ENCODE results near the gene ARHGAP26. TPM values are rescaled to one million over a fixed set of nuclear protein-coding genes. Genes with fewer than 3 reads are reported as not detected.

Gene ARHGAP26
- total and polyA plus RNA-seq, 2 experiments from 2014 or later = 9.5 to 16.8 TPM

DNA sequence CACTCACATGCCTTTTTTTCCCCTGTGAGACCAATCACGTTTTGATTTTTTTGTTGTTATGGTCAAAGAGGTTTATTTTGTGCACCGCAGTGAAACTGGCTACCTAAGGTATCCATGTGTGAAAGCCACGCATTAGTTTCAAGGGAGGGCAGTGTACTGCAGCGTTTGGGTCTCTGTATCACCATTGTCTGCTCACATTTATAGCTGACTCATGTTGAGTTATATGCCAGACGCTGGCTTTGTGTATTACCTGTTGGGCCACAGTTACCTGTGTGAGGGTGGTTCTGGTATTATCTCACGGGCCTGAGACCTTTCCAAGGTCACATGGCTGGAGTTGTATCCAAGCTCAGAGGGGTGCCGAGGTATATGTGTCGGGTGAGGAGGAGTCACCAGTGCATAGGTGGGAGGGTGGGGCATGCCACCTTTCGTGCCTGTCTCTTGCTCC is 75.8 kb downstream of the ARHGAP26 start (continued):
- TF ChIP-seq, protein P1, sequence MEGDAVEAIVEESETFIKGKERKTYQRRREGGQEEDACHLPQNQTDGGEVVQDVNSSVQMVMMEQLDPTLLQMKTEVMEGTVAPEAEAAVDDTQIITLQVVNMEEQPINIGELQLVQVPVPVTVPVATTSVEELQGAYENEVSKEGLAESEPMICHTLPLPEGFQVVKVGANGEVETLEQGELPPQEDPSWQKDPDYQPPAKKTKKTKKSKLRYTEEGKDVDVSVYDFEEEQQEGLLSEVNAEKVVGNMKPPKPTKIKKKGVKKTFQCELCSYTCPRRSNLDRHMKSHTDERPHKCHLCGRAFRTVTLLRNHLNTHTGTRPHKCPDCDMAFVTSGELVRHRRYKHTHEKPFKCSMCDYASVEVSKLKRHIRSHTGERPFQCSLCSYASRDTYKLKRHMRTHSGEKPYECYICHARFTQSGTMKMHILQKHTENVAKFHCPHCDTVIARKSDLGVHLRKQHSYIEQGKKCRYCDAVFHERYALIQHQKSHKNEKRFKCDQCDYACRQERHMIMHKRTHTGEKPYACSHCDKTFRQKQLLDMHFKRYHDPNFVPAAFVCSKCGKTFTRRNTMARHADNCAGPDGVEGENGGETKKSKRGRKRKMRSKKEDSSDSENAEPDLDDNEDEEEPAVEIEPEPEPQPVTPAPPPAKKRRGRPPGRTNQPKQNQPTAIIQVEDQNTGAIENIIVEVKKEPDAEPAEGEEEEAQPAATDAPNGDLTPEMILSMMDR (conservative IDR thresholded peaks at IDR 0.05; ENCODE audit: low read depth in 2 of 2) = no peak
- TF ChIP-seq JUNB (IDR thresholded peaks at IDR 0.05; ENCODE audit: unreplicated experiment) (no peak), EZH2 (IDR thresholded peaks at IDR 0.05; ENCODE audit: low read depth, unreplicated experiment) (no peak), POLR2AphosphoS5 (IDR thresholded peaks at IDR 0.05; ENCODE audit: low read depth) (no peak), CREB1 (CRISPR knock-in tag; IDR thresholded peaks at IDR 0.05; ENCODE audit: low read depth) (no peak), ZNF331 (CRISPR knock-in tag; IDR thresholded peaks at IDR 0.05; ENCODE audit: low read depth) (no peak)
- TF ChIP-seq, protein P2, sequence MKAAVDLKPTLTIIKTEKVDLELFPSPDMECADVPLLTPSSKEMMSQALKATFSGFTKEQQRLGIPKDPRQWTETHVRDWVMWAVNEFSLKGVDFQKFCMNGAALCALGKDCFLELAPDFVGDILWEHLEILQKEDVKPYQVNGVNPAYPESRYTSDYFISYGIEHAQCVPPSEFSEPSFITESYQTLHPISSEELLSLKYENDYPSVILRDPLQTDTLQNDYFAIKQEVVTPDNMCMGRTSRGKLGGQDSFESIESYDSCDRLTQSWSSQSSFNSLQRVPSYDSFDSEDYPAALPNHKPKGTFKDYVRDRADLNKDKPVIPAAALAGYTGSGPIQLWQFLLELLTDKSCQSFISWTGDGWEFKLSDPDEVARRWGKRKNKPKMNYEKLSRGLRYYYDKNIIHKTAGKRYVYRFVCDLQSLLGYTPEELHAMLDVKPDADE (IDR thresholded peaks at IDR 0.05) = no peak

DNA sequence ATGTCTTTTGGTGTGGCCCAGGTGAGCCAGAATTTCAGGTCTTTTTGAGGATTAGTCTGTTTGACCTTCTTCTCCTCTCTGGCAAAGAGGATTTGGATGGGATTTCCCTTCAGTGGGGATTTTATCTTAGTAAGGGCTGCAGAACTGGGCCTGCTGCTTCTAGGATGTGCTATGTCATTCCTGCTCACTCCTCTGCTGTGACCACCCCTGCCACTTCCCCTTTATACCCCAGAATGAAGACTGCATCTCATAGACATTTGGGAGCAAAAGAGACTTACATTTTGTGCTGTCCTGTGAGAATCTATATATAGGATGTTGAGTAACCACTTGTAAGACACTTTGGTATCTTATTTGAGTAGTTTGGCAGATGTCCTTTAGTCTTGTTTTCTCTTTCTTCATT is 76.2 kb downstream of the ARHGAP26 start:
- Mint-ChIP-seq H3K4me1 (peaks cover 54% of the 10 kb centered on the region), H3K27ac (peak overlapping the region; percentile 74), H3K27me3 (ENCODE audit: insufficient read depth, low read depth, poor library complexity) (peaks cover 14% of the 10 kb centered on the region), H3K36me3 (ENCODE audit: low read depth) (no peaks in the 10 kb centered on the region), H3K4me3 (no peak overlapping the region), H3K9me3 (no peaks in the 10 kb centered on the region)
- H3K9me2 ChIP-seq (ENCODE audit: insufficient read depth) = peaks cover 17% of the 10 kb centered on the region
- no peaks in the 10 kb centered on the region for H3K36me3 ChIP-seq (ENCODE audit: insufficient read depth)
- no peaks in the 10 kb centered on the region for H4K20me1 ChIP-seq (replicated peaks; ENCODE audit: insufficient read depth)
- no peak overlapping the region for H3K4me3 ChIP-seq
- H3K4me1 ChIP-seq (ENCODE audit: insufficient read depth) = peaks cover 49% of the 10 kb centered on the region
- H3F3A ChIP-seq (replicated peaks; ENCODE audit: low read depth) = no peaks in the 10 kb centered on the region
- H3K79me2 ChIP-seq (replicated peaks; ENCODE audit: insufficient read depth) = peaks cover 37% of the 10 kb centered on the region
- H2AFZ ChIP-seq = no peak overlapping the region
- H3K27me3 ChIP-seq (ENCODE audit: insufficient read depth) = no peaks in the 10 kb centered on the region
- ATAC-seq (no peak), DNase-seq (ENCODE audit: low spot score) (no peak)
- no peak overlapping the region for H3K4me2 ChIP-seq
- H3K27ac ChIP-seq (ENCODE audit: low read depth) = 0 out of 2 replicates have a peak overlapping the region, but pooled peaks have one; percentile 78
- no peak for TF ChIP-seq CREB1 (CRISPR knock-in tag; IDR thresholded peaks at IDR 0.05; ENCODE audit: low read depth)
- no peak for TF ChIP-seq STAT1 (IDR thresholded peaks at IDR 0.05; ENCODE audit: unreplicated experiment)
- TF ChIP-seq, protein P1 (conservative IDR thresholded peaks at IDR 0.05; ENCODE audit: low read depth in 2 of 2) = no peak
- no peak for TF ChIP-seq ZNF114 (CRISPR knock-in tag; IDR thresholded peaks at IDR 0.05)
- TF ChIP-seq POLR2AphosphoS5 (IDR thresholded peaks at IDR 0.05; ENCODE audit: low read depth) = no peak
- TF ChIP-seq, protein P3, sequence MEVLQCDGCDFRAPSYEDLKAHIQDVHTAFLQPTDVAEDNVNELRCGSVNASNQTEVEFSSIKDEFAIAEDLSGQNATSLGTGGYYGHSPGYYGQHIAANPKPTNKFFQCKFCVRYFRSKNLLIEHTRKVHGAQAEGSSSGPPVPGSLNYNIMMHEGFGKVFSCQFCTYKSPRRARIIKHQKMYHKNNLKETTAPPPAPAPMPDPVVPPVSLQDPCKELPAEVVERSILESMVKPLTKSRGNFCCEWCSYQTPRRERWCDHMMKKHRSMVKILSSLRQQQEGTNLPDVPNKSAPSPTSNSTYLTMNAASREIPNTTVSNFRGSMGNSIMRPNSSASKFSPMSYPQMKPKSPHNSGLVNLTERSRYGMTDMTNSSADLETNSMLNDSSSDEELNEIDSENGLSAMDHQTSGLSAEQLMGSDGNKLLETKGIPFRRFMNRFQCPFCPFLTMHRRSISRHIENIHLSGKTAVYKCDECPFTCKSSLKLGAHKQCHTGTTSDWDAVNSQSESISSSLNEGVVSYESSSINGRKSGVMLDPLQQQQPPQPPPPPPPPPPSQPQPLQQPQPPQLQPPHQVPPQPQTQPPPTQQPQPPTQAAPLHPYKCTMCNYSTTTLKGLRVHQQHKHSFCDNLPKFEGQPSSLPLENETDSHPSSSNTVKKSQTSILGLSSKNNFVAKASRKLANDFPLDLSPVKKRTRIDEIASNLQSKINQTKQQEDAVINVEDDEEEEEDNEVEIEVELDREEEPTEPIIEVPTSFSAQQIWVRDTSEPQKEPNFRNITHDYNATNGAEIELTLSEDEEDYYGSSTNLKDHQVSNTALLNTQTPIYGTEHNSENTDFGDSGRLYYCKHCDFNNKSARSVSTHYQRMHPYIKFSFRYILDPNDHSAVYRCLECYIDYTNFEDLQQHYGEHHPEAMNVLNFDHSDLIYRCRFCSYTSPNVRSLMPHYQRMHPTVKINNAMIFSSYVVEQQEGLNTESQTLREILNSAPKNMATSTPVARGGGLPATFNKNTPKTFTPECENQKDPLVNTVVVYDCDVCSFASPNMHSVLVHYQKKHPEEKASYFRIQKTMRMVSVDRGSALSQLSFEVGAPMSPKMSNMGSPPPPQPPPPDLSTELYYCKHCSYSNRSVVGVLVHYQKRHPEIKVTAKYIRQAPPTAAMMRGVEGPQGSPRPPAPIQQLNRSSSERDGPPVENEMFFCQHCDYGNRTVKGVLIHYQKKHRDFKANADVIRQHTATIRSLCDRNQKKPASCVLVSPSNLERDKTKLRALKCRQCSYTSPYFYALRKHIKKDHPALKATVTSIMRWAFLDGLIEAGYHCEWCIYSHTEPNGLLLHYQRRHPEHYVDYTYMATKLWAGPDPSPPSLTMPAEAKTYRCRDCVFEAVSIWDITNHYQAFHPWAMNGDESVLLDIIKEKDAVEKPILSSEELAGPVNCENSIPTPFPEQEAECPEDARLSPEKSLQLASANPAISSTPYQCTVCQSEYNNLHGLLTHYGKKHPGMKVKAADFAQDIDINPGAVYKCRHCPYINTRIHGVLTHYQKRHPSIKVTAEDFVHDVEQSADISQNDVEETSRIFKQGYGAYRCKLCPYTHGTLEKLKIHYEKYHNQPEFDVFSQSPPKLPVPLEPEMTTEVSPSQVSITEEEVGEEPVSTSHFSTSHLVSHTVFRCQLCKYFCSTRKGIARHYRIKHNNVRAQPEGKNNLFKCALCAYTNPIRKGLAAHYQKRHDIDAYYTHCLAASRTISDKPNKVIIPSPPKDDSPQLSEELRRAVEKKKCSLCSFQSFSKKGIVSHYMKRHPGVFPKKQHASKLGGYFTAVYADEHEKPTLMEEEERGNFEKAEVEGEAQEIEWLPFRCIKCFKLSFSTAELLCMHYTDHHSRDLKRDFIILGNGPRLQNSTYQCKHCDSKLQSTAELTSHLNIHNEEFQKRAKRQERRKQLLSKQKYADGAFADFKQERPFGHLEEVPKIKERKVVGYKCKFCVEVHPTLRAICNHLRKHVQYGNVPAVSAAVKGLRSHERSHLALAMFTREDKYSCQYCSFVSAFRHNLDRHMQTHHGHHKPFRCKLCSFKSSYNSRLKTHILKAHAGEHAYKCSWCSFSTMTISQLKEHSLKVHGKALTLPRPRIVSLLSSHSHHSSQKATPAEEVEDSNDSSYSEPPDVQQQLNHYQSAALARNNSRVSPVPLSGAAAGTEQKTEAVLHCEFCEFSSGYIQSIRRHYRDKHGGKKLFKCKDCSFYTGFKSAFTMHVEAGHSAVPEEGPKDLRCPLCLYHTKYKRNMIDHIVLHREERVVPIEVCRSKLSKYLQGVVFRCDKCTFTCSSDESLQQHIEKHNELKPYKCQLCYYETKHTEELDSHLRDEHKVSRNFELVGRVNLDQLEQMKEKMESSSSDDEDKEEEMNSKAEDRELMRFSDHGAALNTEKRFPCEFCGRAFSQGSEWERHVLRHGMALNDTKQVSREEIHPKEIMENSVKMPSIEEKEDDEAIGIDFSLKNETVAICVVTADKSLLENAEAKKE (CRISPR knock-in tag; IDR thresholded peaks at IDR 0.05) = no peak
- TF ChIP-seq ZNF331 (CRISPR knock-in tag; IDR thresholded peaks at IDR 0.05; ENCODE audit: low read depth) = no peak
- no peak for TF ChIP-seq EZH2 (IDR thresholded peaks at IDR 0.05; ENCODE audit: low read depth, unreplicated experiment)
- no peak for TF ChIP-seq JUNB (IDR thresholded peaks at IDR 0.05; ENCODE audit: unreplicated experiment)

All from GM23338 (cell line).